Breast epithelium (tissue), 4 donors: ENCODE results near the gene HIVEP3. TPM values are rescaled to one million over a fixed set of nuclear protein-coding genes. Genes with fewer than 3 reads are reported as not detected.

ENCODE experiments used
- DNase-seq, 2 donors: peaks; one replicate each; pipeline ENCODE4 v3.0.0-alpha.2; 2019; ENCODE audit warnings: low spot score in 2 of 2
- H3K27ac ChIP-seq, 2 donors: fragments of 200-600 bp; sonication (generic) in 1 of 2; one replicate each; pipeline ENCODE4 v1.5.1; 2016 to 2019; ENCODE audit warnings: mild to moderate bottlenecking in 1 of 2
- H3K27me3 ChIP-seq, 2 donors: fragments of 200-600 bp; sonication (generic) in 1 of 2; one replicate each; pipeline versions ENCODE4 v1.5.1 to v1.6.0; 2017 to 2019; ENCODE audit warnings: control low read depth in 1 of 2, mild to moderate bottlenecking in 1 of 2
- H3K36me3 ChIP-seq: fragments of 200-600 bp; one replicate; pipeline ENCODE4 v1.5.1; 2019
- H3K4me1 ChIP-seq, 2 donors: fragments of 200-600 bp; sonication (generic); one replicate each; pipeline ENCODE4 v1.5.1; 2016 to 2019; ENCODE audit warnings: control low read depth in 1 of 2
- H3K4me3 ChIP-seq, 3 donors: fragments of 200-600 bp; sonication (generic); 1 replicate in 2 of 3; 2 replicates in 1 of 3; pipeline ENCODE4 v1.5.1; 2016 to 2019; ENCODE audit warnings: mild to moderate bottlenecking in 3 of 3, moderate library complexity in 2 of 3
- H3K9me3 ChIP-seq, 2 donors: fragments of 200-600 bp; sonication (generic) in 1 of 2; one replicate each; pipeline ENCODE4 v1.5.1; 2016 to 2019; ENCODE audit warnings: control low read depth in 1 of 2
- CTCF ChIP-seq, 3 donors: fragments of 450-650 bp; IDR thresholded peaks; one replicate each; pipeline ENCODE4 v1.5.1; 2016 to 2017; ENCODE audit warnings: antibody characterized with exemption in 3 of 3, mild to moderate bottlenecking in 3 of 3, moderate library complexity in 3 of 3
- POLR2A ChIP-seq: fragments of 450-650 bp; IDR thresholded peaks from one replicate; pipeline ENCODE4 v1.6.1; 2016; ENCODE audit warnings: antibody characterized with exemption, mild to moderate bottlenecking, moderate library complexity
- POLR2AphosphoS5 ChIP-seq, 3 donors: sonication (generic); formaldehyde crosslinking; IDR thresholded peaks; one replicate each; pipeline ENCODE4 v1.6.1; 2017; ENCODE audit warnings: antibody characterized with exemption in 3 of 3
- intact Hi-C: fragments of 100-400 bp; cut with DNase I; formaldehyde crosslinking; loops from one replicate; pipeline ENCODE4 v1.15.1; 2023; ENCODE audit warnings: low total_unique reads
- total RNA-seq, 3 donors: library from RNA; depleted of rRNA; stranded (reverse); fragments of >200 nt; gene quantifications; one replicate each; pipeline ENCODE4 v1.1.0, GENCODE V29; 2016

HIVEP3 gene
- total RNA-seq, 3 donors from 2014 or later, result 3.5 to 13.5 (median 9.2) TPM

- H3K27ac ChIP-seq, result peak overlapping the region; percentile 54 to 79
Measured at GRCh38 chr1:41739061-41739955, 179.4 kb downstream of the HIVEP3 start.

GRCh38 chr1:41738475-41738874, 180.2 kb downstream of the HIVEP3 start:
- peaks cover 0 to 4% of the 10 kb centered on the region in 2 donors for H3K4me1 ChIP-seq
- H3K27me3 ChIP-seq, result no peaks in the 10 kb centered on the region
- TF ChIP-seq POLR2A (no peak), POLR2AphosphoS5 (IDR thresholded peaks at IDR 0.05) (no peak), CTCF (IDR thresholded peaks at IDR 0.05) (no peak)
- no peak for DNase-seq
- peak overlapping the region; percentile 54 to 79 for H3K27ac ChIP-seq
- H3K4me3 ChIP-seq, result peak overlapping the region in 2 of 3 donors; percentile 14 to 57
- no peaks in the 10 kb centered on the region for H3K36me3 ChIP-seq
- H3K9me3 ChIP-seq, result no peaks in the 10 kb centered on the region
- intact Hi-C loops, result no loop called here

More at GRCh38 chr1:41739061-41739955, 179.4 kb downstream of the HIVEP3 start:
- H3K36me3 ChIP-seq, result no peaks in the 10 kb centered on the region
- TF ChIP-seq POLR2A, result no peak
- peak; percentile 63 to 89 (median 66) for TF ChIP-seq POLR2AphosphoS5 (IDR thresholded peaks at IDR 0.05)
- TF ChIP-seq CTCF (IDR thresholded peaks at IDR 0.05), result no peak
- H3K4me3 ChIP-seq, result peak overlapping the region in 2 of 3 donors; percentile 14 to 57
- H3K27me3 ChIP-seq, result no peaks in the 10 kb centered on the region
- peak; percentile 64 to 86 for DNase-seq
- H3K4me1 ChIP-seq, result peaks cover 0 to 4% of the 10 kb centered on the region in 2 donors
- intact Hi-C loops, result no loop called here
- no peaks in the 10 kb centered on the region for H3K9me3 ChIP-seq

- H3K4me1 ChIP-seq, result peaks cover 0 to 4% of the 10 kb centered on the region in 2 donors
- peak overlapping the region in 1 of 2 donors; percentile 54 for H3K27ac ChIP-seq
- intact Hi-C loops, result no loop called here
Measured at GRCh38 chr1:41738006-41738405, 180.7 kb downstream of the HIVEP3 start.

GRCh38 chr1:41735631-41736260, 183.0 kb downstream of the HIVEP3 start:
- no peak overlapping the region for H3K4me3 ChIP-seq
- no peak overlapping the region for H3K27ac ChIP-seq
- no peak for DNase-seq
- no peaks in the 10 kb centered on the region for H3K9me3 ChIP-seq
- H3K4me1 ChIP-seq, result peaks cover 0 to 4% of the 10 kb centered on the region in 2 donors
- no peaks in the 10 kb centered on the region for H3K36me3 ChIP-seq
- TF ChIP-seq CTCF (IDR thresholded peaks at IDR 0.05) (no peak), POLR2A (no peak), POLR2AphosphoS5 (IDR thresholded peaks at IDR 0.05) (no peak)
- H3K27me3 ChIP-seq, result no peaks in the 10 kb centered on the region
- intact Hi-C loops, result no loop called here

More at GRCh38 chr1:41738006-41738405, 180.7 kb downstream of the HIVEP3 start:
- TF ChIP-seq CTCF (IDR thresholded peaks at IDR 0.05), result no peak
- TF ChIP-seq POLR2AphosphoS5 (IDR thresholded peaks at IDR 0.05), result no peak
- TF ChIP-seq POLR2A, result no peak
- H3K9me3 ChIP-seq, result no peaks in the 10 kb centered on the region
- DNase-seq, result no peak
- no peaks in the 10 kb centered on the region for H3K27me3 ChIP-seq
- no peak overlapping the region for H3K4me3 ChIP-seq
- no peaks in the 10 kb centered on the region for H3K36me3 ChIP-seq

- Histone ChIP-seq H3K9me3 (no peaks in the 10 kb centered on the region), H3K36me3 (no peaks in the 10 kb centered on the region), H3K4me3 (no peak overlapping the region), H3K4me1 (peaks cover 0 to 4% of the 10 kb centered on the region in 2 donors), H3K27me3 (no peaks in the 10 kb centered on the region), H3K27ac (no peak overlapping the region)
- no peak for DNase-seq
- intact Hi-C loops, result no loop called here
- no peak for TF ChIP-seq POLR2A
- TF ChIP-seq POLR2AphosphoS5 (IDR thresholded peaks at IDR 0.05), result no peak
- no peak for TF ChIP-seq CTCF (IDR thresholded peaks at IDR 0.05)
Measured at GRCh38 chr1:41735139-41735538, 183.6 kb downstream of the HIVEP3 start.
